Neural progenitor cell (in vitro differentiated cells): Measurements from ENCODE around the gene ATOH1.

Experiments used
- EZH2 ChIP-seq: fragments of 200-600 bp; sonication (generic); IDR thresholded peaks from 2 replicates; pipeline ENCODE4 v1.6.1; 2017; ENCODE audit warnings: antibody characterized with exemption, mild to moderate bottlenecking, moderate library complexity
- TF ChIP-seq, protein P1 (sequence below): fragments of 200-600 bp; sonication (generic); IDR thresholded peaks from 2 replicates; pipeline ENCODE4 v1.5.1; 2017; ENCODE audit warnings: antibody characterized with exemption, mild to moderate bottlenecking

DNA sequence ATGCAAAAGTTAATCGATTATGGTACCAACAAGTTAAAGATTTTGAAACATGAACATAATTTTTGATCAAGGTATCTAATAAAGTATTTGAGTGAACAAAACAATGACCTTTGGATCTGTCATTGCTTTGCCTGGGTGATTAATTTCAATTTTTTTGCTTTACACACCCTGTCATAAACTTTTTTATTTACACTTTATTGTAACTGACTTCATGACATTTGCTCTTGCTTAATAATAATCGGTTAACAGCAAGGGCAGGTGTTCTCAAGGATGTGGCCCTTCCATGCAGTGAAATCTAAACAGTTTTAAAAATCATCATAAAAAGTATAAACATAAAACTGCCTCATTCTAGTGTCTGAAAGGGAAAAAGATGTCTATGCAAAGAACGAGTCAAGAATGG lies 24.1 kb downstream of the ATOH1 start:
- TF ChIP-seq, protein P1, sequence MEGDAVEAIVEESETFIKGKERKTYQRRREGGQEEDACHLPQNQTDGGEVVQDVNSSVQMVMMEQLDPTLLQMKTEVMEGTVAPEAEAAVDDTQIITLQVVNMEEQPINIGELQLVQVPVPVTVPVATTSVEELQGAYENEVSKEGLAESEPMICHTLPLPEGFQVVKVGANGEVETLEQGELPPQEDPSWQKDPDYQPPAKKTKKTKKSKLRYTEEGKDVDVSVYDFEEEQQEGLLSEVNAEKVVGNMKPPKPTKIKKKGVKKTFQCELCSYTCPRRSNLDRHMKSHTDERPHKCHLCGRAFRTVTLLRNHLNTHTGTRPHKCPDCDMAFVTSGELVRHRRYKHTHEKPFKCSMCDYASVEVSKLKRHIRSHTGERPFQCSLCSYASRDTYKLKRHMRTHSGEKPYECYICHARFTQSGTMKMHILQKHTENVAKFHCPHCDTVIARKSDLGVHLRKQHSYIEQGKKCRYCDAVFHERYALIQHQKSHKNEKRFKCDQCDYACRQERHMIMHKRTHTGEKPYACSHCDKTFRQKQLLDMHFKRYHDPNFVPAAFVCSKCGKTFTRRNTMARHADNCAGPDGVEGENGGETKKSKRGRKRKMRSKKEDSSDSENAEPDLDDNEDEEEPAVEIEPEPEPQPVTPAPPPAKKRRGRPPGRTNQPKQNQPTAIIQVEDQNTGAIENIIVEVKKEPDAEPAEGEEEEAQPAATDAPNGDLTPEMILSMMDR = no peak
- no peak for TF ChIP-seq EZH2
